ENCODE results near the gene TRAFD1. TPM values are rescaled to one million over a fixed set of nuclear protein-coding genes. Genes with fewer than 3 reads are reported as not detected.

TRAFD1 gene
- total RNA-seq, 2 experiments from 2014 or later: 14.3 to 19.4 TPM

DNA sequence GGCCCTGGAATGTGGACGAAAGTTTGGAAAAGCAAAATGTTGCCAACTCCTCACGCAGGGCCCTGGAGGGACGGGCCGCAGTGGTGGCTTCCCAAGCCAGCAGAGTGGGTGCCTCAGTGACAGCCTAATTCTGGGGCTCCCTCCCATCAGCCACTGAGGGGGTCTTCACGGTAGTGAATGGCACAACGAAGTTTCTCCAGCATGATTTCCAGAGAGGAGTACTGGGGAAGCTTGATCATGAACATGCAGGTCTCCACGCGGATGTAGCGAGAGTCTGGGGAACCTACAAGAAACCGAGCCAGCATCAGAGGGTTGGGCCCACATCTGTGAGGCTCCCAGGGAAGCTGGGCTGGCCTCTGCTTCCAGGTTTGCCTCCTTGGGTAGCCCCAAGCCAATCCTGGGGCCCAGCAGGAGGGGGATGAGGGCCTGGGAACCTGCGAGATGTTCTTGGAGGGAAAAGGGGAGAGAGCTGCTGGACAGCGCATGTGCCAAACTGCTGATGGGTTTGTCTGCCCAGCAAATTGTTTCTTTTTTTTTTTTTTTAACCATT is 37.0 kb downstream of the TRAFD1 start:
- ChIA-PET POLR2A (no interaction called here), CTCF (ENCODE audit: unreplicated experiment) (no interaction called here)
- TF ChIP-seq CTCF (conservative IDR thresholded peaks at IDR 0.05; ENCODE audit: low read length) (no peak), EZH2phosphoT487 (IDR thresholded peaks at IDR 0.05; ENCODE audit: borderline replicate concordance, low read depth, low read length) (no peak)
- Histone ChIP-seq H3K36me3 (ENCODE audit: insufficient read depth, low read length) (peaks cover 42% of the 10 kb centered on the region), H3K9me3 (ENCODE audit: low read length) (no peaks in the 10 kb centered on the region), H3K4me1 (ENCODE audit: insufficient read depth, low read length, poor library complexity, severe bottlenecking) (no peaks in the 10 kb centered on the region), H3K79me2 (ENCODE audit: insufficient read depth, low read depth, low read length) (no peaks in the 10 kb centered on the region), H4K20me1 (ENCODE audit: insufficient read depth, low read length) (no peaks in the 10 kb centered on the region), H2AFZ (ENCODE audit: low read length) (no peak overlapping the region), H3K4me2 (ENCODE audit: low read length) (no peak overlapping the region), H3K27ac (ENCODE audit: low read depth, low read length, poor library complexity, severe bottlenecking) (no peak overlapping the region), H3K4me3 (ENCODE audit: low read depth, low read length, poor library complexity, severe bottlenecking) (no peak overlapping the region), H3K9me2 (ENCODE audit: insufficient read depth, low read length) (no peaks in the 10 kb centered on the region)
- intact Hi-C loops (cut with micrococcal nuclease; ENCODE audit: unreplicated experiment): no loop called here
- DNase-seq (ENCODE audit: low spot score): no peak
- BruUV-seq (replicated peaks): no TSS peak

DNA sequence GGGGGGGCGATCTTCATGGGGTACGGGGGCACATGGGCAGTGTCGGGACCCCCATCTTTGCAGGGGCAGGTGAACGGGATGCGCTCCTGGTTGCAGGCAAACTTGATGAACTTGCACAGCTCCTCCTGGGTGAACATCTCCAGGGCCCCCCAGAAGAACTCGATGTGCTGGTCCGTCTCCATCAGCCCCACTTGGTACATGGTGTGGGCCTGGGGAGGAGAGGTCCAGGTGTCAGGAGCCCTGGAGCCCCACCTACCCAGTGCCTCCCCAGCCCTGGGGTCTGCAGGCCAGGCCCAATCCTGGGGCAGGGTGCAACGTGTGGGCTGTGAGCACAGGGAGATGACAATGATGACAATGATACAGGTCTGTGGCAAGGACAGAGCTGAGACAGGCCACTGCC is 37.7 kb downstream of the TRAFD1 start:
- no peak overlapping the region for H3K27ac ChIP-seq (ENCODE audit: low read depth, low read length, poor library complexity, severe bottlenecking)
- H3K4me2 ChIP-seq (ENCODE audit: low read length): no peak overlapping the region
- H3K4me3 ChIP-seq (ENCODE audit: low read depth, low read length, poor library complexity, severe bottlenecking): no peak overlapping the region
- H3K9me3 ChIP-seq (ENCODE audit: low read length): no peaks in the 10 kb centered on the region
- intact Hi-C loops (cut with micrococcal nuclease; ENCODE audit: unreplicated experiment): no loop called here
- no peaks in the 10 kb centered on the region for H3K9me2 ChIP-seq (ENCODE audit: insufficient read depth, low read length)
- H3K36me3 ChIP-seq (ENCODE audit: insufficient read depth, low read length): peaks cover 42% of the 10 kb centered on the region
- H4K20me1 ChIP-seq (ENCODE audit: insufficient read depth, low read length): no peaks in the 10 kb centered on the region
- no peaks in the 10 kb centered on the region for H3K79me2 ChIP-seq (ENCODE audit: insufficient read depth, low read depth, low read length)
- H2AFZ ChIP-seq (ENCODE audit: low read length): no peak overlapping the region
- no peak for DNase-seq (ENCODE audit: low spot score)
- POLR2A ChIA-PET: interaction anchor here (0.6 kb wide), 1 partner anchor 72 kb away, joined by 3 read pairs; no protein-coding TSS in a partner anchor
- BruUV-seq (replicated peaks): no TSS peak
- no peak for TF ChIP-seq CTCF (conservative IDR thresholded peaks at IDR 0.05; ENCODE audit: low read length)
- TF ChIP-seq EZH2phosphoT487 (IDR thresholded peaks at IDR 0.05; ENCODE audit: borderline replicate concordance, low read depth, low read length): no peak
- CTCF ChIA-PET (ENCODE audit: unreplicated experiment): no interaction called here
- H3K4me1 ChIP-seq (ENCODE audit: insufficient read depth, low read length, poor library complexity, severe bottlenecking): no peaks in the 10 kb centered on the region

DNA sequence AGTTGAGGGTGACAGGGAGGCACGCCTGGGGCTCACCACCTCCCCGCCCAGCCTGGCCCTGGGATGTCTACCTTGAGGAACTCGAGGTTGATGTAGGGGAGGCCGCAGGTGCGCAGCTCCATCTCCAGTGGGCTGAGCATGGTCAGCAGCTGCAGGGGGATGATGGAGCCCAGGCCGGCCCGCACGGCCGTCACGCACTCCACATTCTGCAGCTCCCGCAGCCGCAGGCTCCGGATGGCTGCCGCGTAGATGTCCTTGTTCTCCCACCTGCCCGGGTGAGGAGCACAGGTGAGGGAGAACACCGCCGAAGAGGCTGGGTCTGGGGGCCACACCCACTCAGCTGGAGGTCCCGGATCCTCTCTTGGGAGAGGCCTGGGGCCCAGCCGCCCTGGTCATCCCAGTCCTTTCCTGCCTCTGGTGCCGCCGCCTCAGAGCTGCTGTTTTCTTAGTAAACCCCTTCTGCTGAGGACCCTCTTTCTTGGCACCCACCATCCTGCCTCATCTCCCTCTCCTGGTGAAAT is 38.2 kb downstream of the TRAFD1 start:
- peaks cover 38% of the 10 kb centered on the region for H3K36me3 ChIP-seq (ENCODE audit: insufficient read depth, low read length)
- DNase-seq (ENCODE audit: low spot score): no peak
- H3K79me2 ChIP-seq (ENCODE audit: insufficient read depth, low read depth, low read length): no peaks in the 10 kb centered on the region
- no peak overlapping the region for H3K4me2 ChIP-seq (ENCODE audit: low read length)
- no peaks in the 10 kb centered on the region for H3K9me2 ChIP-seq (ENCODE audit: insufficient read depth, low read length)
- H3K4me1 ChIP-seq (ENCODE audit: insufficient read depth, low read length, poor library complexity, severe bottlenecking): no peaks in the 10 kb centered on the region
- H2AFZ ChIP-seq (ENCODE audit: low read length): no peak overlapping the region
- H4K20me1 ChIP-seq (ENCODE audit: insufficient read depth, low read length): no peaks in the 10 kb centered on the region
- intact Hi-C loops (cut with micrococcal nuclease; ENCODE audit: unreplicated experiment): no loop called here
- H3K4me3 ChIP-seq (ENCODE audit: low read depth, low read length, poor library complexity, severe bottlenecking): no peak overlapping the region
- ChIA-PET POLR2A (interaction anchor here (0.6 kb wide), 1 partner anchor 73 kb away, joined by 3 read pairs; no protein-coding TSS in a partner anchor), CTCF (ENCODE audit: unreplicated experiment) (no interaction called here)
- TF ChIP-seq EZH2phosphoT487 (IDR thresholded peaks at IDR 0.05; ENCODE audit: borderline replicate concordance, low read depth, low read length): no peak
- TF ChIP-seq CTCF (conservative IDR thresholded peaks at IDR 0.05; ENCODE audit: low read length): no peak
- H3K27ac ChIP-seq (ENCODE audit: low read depth, low read length, poor library complexity, severe bottlenecking): no peak overlapping the region
- BruUV-seq (replicated peaks): no TSS peak
- H3K9me3 ChIP-seq (ENCODE audit: low read length): no peaks in the 10 kb centered on the region
